HL-60 (cell line): ENCODE measurements around the gene LRRC52.

Source experiments
- POLR2AphosphoS5 ChIP-seq: IDR thresholded peaks from 2 replicates; pipeline ENCODE4 v1.6.1; 2012; ENCODE audit warnings: low read depth
- TF ChIP-seq, protein P1 (sequence below): IDR thresholded peaks from one replicate; pipeline ENCODE4 v1.5.1; 2011; ENCODE audit warnings: low read length, control low read depth, inconsistent platforms; ENCODE audit not compliant: insufficient read depth

DNA sequence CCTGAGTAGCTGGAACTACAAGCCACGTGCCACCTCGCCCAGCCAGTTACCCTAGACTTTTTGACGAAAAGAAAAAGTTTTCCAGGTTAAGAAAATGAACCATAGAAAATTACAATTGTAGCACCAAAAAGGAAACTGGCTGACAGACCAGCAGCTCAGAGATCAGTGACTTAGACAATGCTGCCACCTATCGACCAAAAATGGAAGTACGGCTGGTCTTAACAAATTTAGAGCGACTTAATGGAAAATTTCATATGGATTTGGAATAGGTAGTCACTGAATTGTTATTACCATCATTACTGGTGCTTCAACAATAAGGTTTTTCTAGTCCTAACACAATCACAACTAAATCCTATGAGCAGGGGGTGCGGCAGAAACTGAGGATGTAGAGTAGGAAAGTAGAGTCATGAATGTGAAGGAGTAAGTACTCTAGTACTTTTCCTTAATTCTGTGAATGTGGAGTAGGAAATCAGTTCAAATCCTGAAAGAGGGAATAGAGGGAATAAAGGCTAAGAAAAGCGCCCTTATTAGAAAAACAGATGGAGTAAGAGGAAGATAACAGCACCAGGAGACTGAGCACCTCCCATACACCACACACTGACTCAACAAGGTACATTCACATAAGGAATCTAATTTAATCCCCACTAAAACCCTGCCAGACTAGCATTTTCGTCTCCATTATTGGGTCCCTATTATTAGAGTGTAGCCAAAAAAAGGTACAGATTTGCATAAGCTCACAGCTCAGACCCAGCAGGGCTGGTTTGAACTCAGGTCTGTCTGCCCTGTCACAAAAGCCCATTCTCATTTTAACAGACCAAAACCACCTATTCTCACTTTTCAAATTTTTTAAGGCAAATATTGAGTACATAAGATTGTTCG is 49.4 kb downstream of the LRRC52 start:
- TF ChIP-seq, protein P1, sequence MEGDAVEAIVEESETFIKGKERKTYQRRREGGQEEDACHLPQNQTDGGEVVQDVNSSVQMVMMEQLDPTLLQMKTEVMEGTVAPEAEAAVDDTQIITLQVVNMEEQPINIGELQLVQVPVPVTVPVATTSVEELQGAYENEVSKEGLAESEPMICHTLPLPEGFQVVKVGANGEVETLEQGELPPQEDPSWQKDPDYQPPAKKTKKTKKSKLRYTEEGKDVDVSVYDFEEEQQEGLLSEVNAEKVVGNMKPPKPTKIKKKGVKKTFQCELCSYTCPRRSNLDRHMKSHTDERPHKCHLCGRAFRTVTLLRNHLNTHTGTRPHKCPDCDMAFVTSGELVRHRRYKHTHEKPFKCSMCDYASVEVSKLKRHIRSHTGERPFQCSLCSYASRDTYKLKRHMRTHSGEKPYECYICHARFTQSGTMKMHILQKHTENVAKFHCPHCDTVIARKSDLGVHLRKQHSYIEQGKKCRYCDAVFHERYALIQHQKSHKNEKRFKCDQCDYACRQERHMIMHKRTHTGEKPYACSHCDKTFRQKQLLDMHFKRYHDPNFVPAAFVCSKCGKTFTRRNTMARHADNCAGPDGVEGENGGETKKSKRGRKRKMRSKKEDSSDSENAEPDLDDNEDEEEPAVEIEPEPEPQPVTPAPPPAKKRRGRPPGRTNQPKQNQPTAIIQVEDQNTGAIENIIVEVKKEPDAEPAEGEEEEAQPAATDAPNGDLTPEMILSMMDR, result peak; percentile 93
- TF ChIP-seq POLR2AphosphoS5, result no peak
